NCI-H446 treated with DMSO at 0.1 percent for 48 hours (cell line): ENCODE data around the gene GAD2.

ENCODE experiments used
- DNase-seq: peaks from one replicate; lab custom pipeline; 2025; lab: John Stamatoyannopoulos, UW

GAD2 gene

DNA sequence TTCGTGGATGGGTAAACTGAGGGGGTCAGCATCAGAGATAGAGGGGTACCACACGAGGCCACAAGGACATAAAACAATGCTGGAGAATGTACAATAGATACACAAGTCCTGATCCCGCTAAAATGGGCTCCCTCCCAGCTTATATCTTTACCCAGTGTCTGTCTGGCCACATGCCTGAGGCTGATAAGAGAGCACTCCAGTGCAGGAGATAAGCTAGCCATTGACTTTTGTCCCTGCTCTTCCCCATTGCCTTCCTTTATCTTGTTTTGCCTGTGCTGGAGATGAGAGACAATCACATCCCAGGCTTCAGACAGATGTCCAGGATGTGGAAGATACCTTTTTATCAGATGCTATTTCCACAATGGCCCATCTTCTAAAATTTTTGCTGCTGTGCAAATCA lies 6.0 kb downstream of the GAD2 start:
- DNase-seq, result no peak

DNA sequence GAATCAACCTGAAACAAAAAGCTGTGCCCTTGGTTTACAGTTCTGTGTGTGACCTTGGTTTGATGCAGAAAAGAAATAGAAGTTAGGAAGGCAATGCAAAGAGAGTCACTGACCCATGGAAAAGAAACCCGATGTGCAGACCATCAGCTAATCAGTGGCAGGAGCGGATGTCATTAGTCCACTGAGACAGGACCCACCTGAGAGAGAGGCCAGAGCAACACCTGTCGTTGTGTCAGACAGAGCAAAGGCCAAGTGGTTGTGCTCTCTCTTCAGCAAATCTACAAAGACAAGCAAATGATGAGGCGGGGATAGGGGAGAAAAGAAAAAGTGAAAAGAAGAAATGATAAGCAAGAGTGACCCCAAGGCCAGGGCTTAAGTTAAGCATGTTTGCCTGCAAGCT lies 8.7 kb downstream of the GAD2 start:
- no peak for DNase-seq

DNA sequence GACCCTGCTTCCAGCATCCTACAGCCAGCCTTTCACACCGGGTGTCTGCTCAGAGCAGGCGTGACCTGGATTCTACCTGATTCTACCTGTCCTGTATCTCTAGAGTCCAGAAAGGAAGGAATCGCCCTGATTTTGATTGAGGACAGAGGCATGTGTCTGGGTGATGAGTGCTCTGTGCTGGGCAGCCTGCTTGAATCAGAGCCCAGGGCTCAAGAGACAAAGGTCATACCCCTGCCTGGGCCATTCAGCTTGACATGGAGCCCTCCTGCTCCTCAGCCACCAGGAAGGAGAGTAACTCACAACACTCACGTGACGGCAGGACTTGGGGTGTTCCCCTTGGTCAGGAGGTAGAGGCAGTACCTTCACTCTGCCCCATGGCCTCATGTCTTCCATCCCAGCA lies 11.2 kb downstream of the GAD2 start:
- no peak for DNase-seq

DNA sequence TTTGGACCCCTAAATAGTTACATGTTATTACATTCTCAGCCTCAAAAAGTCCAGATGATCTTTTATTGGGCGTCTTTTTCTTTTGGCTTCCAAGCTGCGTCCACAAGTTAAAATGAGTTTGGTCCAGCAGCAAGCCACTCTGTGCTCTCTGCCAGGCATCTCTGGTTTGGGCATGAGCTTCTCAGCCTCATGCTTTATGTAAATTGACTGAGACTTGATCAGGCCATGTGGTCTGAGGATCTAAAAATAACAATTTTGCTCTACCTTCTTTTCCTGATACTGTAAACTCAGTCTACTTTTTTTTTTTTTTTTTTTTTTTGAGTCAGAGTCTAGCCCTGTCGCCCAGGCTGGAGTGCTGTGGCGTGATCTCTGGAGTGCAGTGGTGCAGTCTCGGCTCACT lies 15.6 kb downstream of the GAD2 start:
- no peak for DNase-seq

DNA sequence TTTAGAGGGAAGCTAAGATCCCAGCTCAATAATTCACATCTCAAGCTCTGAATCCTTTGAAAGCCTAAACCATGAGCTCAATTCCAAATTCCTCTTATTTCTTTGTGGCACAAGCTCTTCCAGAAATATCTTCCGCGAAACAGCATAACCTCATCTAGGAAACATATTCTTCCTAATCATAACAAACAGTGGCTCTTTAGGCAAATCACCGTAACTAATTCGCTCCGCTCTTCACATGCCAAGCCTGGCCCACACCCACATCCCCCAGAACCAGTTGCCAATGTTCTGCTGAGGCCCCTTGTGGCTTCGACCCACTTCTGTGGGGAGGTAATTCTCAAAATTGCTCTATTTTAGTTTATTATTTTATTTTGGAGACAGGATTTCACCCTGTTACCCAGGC lies 19.2 kb downstream of the GAD2 start:
- DNase-seq, result no peak

DNA sequence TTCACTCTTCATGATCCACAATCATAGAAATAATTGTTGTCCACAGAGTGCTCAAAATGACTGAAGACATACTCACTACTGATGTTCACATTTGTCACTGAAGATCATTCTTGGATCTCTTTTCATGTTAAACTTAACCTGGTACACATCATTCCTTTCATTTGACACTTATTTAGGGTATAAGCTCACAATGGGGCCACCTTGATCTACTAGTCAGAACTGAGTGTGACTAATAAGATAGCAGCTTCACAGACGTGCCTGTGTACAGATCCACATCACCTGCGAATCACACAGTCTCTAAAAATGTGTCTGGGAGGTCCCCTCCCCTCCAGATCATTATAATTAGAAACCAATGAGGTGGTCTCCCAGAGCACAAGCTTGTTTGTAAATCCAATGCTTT lies 21.8 kb downstream of the GAD2 start:
- DNase-seq, result no peak

DNA sequence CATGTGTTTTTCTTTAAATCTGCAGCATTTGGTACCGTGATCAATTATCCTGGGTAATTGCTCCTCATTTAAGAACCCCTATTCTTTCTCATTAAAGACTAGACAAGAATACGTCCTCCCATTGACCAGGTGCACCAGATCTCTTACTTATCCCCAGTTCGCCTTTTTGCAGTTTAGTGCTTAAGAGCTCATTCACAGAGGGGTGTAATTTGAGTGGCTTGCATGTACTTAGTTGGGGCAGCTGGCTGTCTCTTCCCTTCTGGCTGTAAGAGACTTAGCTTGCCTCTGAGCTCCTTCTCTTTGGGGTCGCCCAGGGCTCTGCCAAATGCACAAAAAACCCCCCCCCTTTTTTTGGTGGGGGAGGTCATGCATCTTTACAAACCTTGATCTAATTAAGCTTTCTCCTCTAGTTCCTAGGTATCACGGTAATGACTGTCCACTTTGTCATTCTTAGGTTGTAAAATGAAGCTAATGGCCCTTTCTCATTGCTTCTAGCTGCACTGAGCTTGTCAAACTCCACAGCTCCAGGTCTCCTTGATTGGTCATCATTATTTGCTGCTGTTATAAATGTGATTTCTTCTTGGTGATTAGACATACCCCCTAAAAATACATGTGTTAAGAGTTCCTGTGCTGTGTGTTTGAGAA lies 26.3 kb downstream of the GAD2 start:
- DNase-seq, result no peak

DNA sequence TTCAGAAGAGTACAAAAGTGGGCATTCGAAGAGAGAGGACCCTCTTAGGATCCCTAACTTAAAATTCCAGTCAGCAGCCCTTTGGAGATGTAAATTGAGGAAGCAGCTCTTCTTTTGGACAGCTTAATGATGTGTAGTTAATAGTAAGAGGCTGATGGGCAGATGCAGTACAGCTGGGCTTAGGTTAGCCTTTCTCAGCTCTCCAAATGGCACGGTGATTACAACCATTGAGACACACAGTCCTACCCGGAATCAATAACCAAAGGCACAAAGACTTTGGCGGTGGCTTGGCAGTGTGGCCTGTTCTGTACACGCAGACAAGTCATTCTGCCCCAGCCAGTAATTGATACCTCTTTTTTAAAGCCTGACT lies 26.8 kb downstream of the GAD2 start:
- no peak for DNase-seq

DNA sequence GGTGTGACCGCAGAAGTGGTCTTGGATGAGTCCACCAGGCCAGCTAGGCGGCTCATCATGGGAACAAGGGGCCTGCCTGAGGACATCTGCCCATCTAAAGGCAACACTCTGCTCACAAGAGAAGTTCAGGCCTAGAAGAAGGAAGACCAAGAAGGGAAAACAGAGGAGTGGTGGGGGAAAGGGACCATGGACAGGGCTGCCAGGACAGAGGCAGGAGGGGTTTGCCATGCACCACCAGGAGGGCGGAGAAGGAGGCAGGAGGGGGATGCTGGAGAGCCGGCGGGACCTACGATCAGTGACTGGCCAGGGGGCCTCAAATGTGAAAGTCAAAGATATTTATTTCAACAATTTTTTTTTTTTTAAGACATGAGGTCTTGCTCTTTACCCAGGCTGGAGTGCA lies 33.1 kb downstream of the GAD2 start:
- no peak for DNase-seq

DNA sequence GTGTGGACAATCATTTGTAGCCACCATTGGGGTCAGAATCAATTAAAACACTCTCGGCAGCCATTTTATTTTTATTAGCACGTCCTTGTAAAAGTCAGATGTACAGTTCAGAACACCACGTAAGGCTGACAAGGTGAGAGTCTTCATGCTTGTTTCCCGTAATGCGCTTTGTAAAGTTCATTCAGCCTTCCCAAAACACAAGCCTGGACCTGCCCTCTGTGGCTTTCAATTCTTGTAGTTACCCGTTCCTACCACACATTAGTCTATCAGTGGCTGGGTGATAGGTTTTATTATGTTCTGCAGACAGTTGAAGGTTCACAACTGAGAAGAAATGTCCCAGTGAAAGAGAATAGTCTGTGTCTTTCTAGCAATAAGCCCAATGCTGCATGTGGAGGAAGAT lies 35.4 kb downstream of the GAD2 start:
- no peak for DNase-seq

DNA sequence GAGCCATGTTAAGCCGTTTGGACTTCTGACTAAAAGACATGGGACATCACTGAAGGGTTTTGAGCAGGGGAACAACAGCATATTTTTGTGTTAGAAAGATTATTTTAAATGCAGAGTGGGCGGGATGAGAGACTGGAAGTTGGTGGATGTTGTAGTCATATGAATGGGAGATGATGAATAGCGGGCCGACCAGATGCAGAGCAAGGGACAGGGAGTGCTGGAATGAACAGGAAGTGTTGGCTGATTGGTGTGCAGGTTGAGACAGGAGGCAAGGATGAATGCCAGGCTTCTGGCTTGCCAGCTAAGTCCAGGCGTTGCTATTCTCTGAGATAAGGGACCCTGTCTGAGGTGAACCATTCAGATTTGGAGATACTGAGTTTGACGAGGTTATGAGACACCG lies 38.0 kb downstream of the GAD2 start:
- DNase-seq, result no peak

DNA sequence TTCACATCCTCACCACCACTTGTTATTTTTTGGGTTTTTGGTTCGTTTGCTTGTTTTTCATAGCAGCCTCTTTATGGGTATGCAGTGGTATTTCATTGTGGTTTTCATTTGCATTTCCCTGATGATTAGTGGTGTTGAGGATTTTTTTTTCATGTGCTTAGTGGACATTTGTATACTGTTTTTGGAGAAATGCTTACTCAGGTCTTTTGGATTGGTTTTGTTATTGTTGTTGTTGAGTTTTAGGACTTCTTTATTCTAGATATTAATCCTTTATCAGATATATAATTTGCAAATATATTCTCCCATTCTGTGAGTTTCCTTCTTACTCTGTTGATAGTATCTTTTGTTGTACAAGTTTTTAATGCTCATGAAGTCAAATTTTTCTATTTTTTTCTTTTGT lies 42.8 kb downstream of the GAD2 start:
- DNase-seq, result no peak

DNA sequence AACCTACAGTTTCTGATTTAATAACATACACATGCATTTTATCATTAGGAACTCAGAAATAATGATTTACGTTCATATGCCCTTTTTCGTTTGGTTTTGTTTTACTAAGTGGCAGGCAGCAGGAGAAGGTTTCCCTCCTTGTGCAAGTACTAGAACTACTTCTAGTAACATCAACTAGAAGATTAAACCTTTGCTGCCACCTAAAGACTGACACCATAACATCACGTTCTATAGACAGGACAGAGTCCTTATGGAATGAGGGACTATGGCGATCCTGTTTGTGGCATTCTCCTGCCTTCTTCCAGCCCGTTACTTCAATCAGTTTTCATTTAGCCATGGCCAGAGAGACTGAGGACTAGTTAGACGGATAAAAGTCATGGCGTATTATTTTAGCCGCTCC lies 53.2 kb downstream of the GAD2 start:
- no peak for DNase-seq

DNA sequence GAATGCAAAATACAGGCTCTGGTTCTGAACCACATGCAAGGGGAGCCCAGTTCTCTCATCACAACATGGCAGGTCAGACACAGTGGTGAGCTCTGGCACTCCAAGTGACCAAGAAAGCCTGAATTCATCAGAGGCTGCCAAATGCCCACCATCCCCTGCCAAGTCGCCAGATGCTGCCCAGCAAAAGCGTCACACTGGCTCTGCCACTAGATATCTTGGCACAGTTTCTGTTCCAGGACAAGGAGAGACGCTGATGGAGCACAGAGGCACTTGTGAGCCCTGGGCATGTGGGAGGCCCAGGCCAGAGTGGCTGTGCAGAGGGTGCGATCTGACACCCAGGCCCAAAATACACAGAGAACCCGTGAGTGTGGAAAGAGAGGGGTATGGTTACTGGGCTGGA lies 57.8 kb downstream of the GAD2 start:
- no peak for DNase-seq

DNA sequence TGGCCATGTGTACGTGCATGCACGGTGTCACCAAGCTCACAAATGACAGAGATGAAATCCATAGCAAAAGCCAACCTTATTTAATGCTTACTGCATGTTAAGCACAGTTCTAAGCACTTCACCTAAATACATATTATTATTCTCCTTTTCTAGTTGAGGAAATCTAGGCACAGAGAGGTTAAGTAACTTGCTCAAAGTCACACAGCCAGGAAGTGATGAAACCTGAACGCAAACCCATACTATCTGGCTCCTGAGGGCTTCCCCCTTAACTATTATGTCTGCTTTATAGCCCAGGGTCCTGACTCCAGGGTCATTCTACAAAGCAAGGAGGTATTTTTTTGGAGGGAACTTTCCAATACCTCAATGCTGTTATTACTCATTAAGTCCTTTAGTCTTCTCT lies 61.7 kb downstream of the GAD2 start:
- DNase-seq, result no peak

DNA sequence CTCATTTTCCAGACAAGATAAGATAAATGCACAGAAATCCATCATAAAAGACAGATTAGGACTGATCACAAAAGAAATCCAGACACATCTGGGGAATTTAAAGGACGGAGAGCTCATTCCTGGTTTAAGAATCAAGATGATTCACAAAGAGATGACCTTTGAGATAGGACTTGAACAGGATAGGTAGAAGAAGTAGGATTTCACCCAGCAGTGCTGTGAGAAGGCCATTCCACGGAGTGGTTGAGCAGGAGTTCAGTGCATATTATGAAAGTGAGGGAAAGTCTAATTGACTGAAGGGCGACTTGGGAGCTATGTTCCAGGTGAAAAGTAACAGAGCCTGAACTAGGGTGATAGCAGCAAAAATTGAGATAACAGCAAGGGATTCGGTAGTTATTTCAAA lies 73.7 kb downstream of the GAD2 start:
- no peak for DNase-seq

DNA sequence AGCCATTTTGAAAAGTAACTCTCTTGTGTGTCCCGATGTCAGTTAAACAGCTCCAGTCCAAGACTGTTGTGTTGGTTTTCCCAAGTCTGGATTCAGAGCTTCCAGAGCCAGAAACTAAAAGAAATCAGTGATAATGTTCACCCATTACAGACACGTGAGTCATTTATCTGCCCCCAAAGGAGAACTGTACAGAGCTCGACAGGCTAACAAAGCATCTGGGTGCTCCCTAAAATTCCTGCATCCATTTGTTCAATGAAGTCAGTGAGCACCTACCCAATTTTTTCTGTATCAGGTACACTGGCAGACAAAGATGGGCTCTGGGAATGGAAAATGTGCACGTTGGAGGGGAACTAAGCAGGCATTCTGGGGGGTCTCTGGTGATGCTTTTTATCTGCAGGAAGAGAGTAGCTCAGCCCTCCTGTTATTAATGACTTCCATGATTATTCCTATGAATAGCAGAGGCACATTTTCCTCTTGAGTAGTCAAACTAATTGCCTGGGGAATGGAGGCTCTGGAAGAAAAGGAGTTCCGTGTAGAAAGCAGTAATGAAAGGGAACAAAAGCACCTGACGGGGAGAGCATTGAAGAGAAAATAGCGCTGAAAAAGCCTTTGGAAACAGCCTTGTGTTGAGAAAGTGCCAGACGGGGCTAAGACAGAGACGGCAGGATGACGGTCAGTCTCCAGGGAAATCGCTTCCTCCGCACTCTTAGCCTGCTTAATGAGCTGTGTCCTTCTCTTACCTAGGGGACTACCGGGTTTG lies 75.3 kb downstream of the GAD2 start:
- DNase-seq, result no peak

DNA sequence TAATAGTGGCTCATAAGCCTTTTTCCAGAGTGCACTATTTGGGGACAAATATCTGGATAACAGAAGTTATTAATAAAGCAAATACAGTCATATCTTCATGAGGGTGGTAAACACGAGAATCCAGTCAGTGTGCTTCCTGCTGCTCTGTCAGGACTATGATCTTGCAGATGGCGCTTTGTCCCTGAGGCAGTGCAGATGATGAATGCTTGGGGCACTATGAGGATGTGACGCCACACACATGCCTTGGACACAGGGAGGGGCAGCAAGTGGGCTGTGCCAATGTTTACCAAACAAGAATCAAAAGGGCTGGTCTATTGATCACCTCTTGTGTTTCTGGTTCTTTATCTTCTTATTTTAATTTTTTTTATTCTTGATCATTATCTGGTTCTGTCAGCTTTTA lies 79.8 kb downstream of the GAD2 start:
- no peak for DNase-seq

DNA sequence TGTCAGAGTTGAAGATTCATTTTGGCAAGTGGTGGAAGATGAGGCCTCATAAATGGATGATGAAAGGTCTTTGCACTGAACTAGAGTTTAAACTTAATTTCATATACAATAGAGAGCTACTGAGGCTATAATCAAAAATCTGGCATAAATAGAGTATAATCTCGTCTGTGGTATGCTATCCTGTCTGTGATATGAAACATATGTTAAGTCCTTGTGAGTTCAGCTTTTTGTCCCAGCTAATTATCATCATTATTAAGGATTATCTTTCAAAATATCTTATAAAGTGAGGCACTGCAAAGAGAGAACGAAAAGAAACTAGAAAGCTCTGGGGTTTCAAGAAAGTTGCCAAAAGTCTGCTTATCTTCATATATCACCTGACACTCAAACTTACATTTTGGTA lies 83.4 kb downstream of the GAD2 start:
- DNase-seq, result no peak

DNA sequence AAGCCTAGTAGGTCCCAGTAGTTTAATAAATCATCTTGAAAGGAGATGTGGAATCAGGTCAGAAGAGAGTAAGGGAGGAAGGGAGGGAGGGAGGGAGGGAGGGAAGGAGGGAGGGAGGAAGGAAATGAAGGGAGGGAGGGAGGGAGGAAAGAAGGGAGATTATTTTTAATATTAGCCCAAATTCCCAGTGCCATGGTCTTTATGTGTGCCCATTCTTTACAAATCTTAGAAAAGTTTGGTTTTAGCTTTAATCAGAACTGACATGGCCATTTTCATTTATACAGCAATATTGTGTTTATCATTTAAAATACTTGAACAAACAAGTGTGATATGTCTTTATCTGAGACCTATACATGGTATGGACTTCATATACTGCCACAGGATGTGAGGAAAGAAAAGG lies 86.8 kb downstream of the GAD2 start:
- no peak for DNase-seq

DNA sequence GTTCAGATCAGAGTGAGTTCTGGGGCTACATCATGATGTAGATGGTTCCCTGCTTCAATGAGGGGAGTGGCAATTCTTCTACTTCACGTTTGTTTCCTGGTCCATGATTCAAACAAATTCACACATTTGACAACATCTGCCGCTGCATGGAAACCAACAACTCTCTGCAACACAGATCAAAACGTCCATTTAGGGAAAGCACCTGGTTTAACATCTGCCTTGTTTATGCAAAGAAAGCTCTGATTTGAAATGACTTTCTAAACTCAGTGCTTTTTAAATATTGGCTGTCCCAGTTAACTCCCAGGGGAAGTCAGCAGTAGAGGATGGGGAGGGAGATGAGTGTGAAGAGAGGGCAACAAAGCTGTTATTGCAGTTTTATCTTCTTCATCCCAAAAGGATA lies 93.8 kb downstream of the GAD2 start:
- DNase-seq, result no peak

DNA sequence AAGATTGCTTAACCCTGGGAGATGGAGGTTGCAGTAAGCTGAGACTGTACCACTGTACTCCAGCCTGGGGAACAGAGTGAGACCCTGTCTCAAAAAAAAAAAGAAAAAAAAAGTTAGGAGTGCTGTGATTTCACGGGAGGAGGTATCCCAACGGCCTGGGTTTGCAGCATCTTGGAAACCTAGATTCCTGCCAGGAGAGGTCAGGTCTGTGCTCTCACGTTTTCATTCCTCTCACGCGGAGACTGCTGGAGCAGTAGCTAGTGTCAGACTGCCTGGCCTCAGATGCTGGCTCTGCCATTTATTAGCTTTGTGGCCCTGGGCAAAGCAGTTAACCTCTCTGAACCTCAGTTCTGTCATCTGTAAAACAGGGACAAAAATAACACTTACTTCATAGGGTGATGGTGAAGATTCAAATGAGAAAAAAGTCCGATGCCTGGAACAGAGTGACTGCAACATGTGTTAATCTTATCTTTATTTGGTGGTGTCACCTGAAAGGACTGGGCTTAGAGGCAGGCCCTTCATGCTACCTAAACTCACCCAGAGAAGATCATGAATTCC lies 94.9 kb downstream of the GAD2 start:
- no peak for DNase-seq

DNA sequence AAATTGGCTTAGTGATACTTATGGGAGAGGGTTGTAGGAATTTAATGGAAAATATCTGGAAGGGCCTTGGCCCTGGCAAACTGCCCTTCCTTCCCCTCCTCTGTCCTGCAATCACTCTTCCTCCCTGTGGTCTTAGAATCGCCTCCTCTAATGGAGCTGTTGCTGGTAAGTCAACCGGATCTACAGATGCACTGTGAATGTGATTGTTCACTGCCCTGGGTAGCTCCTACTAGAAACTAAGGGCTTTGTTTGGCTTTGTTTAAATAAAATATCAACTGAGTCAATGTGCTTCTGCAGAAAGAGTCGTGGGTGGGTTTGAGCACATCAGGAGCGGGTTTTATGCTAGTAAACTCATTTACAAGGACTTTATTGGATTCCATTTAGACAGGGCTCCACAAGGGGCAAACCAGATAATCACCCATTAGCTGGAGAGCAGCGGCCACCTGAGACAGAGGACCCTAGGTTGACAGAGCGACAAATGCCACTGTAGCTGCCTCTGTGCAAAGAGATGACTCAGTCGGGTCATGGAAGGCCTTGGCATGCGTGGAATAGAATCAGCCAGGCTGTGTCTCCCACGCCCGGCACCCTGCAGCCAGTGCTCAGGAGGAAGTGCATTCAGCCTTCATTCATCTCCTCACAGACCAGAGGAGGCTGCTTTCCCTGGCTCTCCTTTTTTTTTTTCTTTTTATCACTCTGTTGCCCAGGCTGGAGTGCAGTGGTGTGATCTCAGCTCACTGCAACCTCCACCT lies 97.9 kb downstream of the GAD2 start:
- DNase-seq, result no peak
